Heart left ventricle (tissue), 16 donors: Measurements from ENCODE around the gene MIER2. TPM values are rescaled to one million over a fixed set of nuclear protein-coding genes. Genes with fewer than 3 reads are reported as not detected.

Experiments
- ATAC-seq, 4 donors: fragments of 200-7000 bp; cut with Tn5 transposase; one replicate each; pipeline ENCODE4 v1.9.1; 2020 to 2022; ENCODE audit warnings: moderate library complexity in 4 of 4, mild to moderate bottlenecking in 3 of 4, moderate number of reproducible peaks in 1 of 4
- DNase-seq, 5 donors: peaks; one replicate each; pipeline ENCODE4 v3.0.0-alpha.2; 2020
- H3K27ac ChIP-seq, 12 donors: fragments of 200-600 bp; sonication (generic) in 4 of 12; one replicate each; pipeline versions ENCODE4 v1.5.0 to v1.8.0; 2016 to 2022; ENCODE audit warnings: mild to moderate bottlenecking in 2 of 12
- H3K27me3 ChIP-seq, 9 donors: fragments of 200-600 bp; sonication (generic) in 2 of 9; one replicate each; pipeline versions ENCODE4 v1.5.1 to v1.8.0; 2016 to 2022; ENCODE audit warnings: mild to moderate bottlenecking in 3 of 9
- H3K36me3 ChIP-seq, 9 donors: fragments of 200-600 bp; sonication (generic) in 2 of 9; one replicate each; pipeline versions ENCODE4 v1.5.0 to v1.8.0; 2018 to 2022; ENCODE audit warnings: mild to moderate bottlenecking in 2 of 9
- H3K4me1 ChIP-seq, 12 donors: fragments of 200-600 bp; sonication (generic) in 4 of 12; one replicate each; pipeline versions ENCODE4 v1.5.0 to v1.8.0; 2016 to 2022; ENCODE audit warnings: mild to moderate bottlenecking in 3 of 12
- H3K4me3 ChIP-seq, 12 donors: fragments of 200-600 bp; sonication (generic) in 4 of 12; one replicate each; pipeline versions ENCODE4 v1.5.0 to v1.8.0; 2017 to 2022; ENCODE audit warnings: mild to moderate bottlenecking in 9 of 12, moderate library complexity in 4 of 12
- H3K9me3 ChIP-seq, 12 donors: fragments of 200-600 bp; sonication (generic) in 4 of 12; one replicate each; pipeline versions ENCODE4 v1.5.0 to v1.8.0; 2016 to 2022; ENCODE audit warnings: mild to moderate bottlenecking in 1 of 12
- POLR2A ChIP-seq, 2 donors: fragments of 450-650 bp; IDR thresholded peaks; one replicate each; pipeline ENCODE4 v1.6.1; 2017; ENCODE audit warnings: antibody characterized with exemption in 2 of 2, mild to moderate bottlenecking in 2 of 2, moderate library complexity in 2 of 2
- WGBS, 4 donors: extraction: QIAGEN DNeasy Blood & Tissue Kit in 2 of 4; methylation state at CpG; one replicate each; pipeline versions ENCODE4 v1.1.5 to v1.1.7; 2013 to 2018; 5-methylcytosine and 5-hydroxymethylcytosine counted together
- intact Hi-C, 10 donors: fragments of 100-400 bp; cut with DNase I; formaldehyde crosslinking; loops; one replicate each; pipeline versions ENCODE4 v1.11.1 to v1.14.2; 2022
- polyA plus RNA-seq, 2 donors: library from polyadenylated mRNA; stranded (reverse); fragments of 200-250 nt; gene quantifications; one replicate each; pipeline ENCODE4 v1.2.3, GENCODE V29; 2013
- total RNA-seq, 9 donors: library from RNA; depleted of rRNA in 2 of 9; stranded (reverse); fragments of >200 nt in 2 of 9; fragmentation: NEBNext Ultra II Directional in 3 of 9; extraction: Animal tissue kit (Norgen Biotek cat#: 25700) in 3 of 9; gene quantifications; one replicate each; pipeline versions ENCODE4 v1.1.0 to v1.2.4, GENCODE V29; 2016 to 2023
- TF ChIP-seq, protein P1 (sequence below), 12 donors: fragments of 200-600 bp; sonication (generic) in 4 of 12; IDR thresholded peaks; one replicate each; pipeline versions ENCODE4 v1.5.0 to v1.8.0; 2018 to 2022; ENCODE audit warnings: antibody characterized with exemption in 12 of 12, mild to moderate bottlenecking in 5 of 12
- donor health status: ischemic (EF 13 %, LVEDD 7.1; RV severe dilation, severe dysfunction).
- donor health status: healthy with polysubstance abuse.
- donor health status: DM: no; HTN: yes; CAD: no.
- donor health status: DM: no; HTN: no; CAD: no.
- donor health status: ischemic (EF 25% LVEDD 6.9; RV normal size, moderate dysfunction).
- donor health status: ischemic (EF 25% LVEDD 5.7; RV mildly dilated, moderate dysfunction).
- donor health status: healthy.
- donor health status: DM: yes; HTN: yes; CAD: no.
- donor health status: ischemic (EF 35%, LVEDD 5.7; RV mildly dilated, moderate dysfunction).
- donor health status: nonischemic (EF 11% LVEDD 7.7; RV severe dilation, severe dysfunction).
- donor health status: DM: yes; HTN: yes; CAD: no.
- donor health status: PGD.
- donor health status: ischemic (EF 29% LVEDD 5.4; RV normal size, mild dysfunction).
- donor health status: nonischemic (EF 23%, LVEDD 6.1; RV moderate dilation, normal function).

MIER2 gene
- total and polyA plus RNA-seq, 11 donors, result 15.7 to 30.3 (median 19.5) TPM

DNA sequence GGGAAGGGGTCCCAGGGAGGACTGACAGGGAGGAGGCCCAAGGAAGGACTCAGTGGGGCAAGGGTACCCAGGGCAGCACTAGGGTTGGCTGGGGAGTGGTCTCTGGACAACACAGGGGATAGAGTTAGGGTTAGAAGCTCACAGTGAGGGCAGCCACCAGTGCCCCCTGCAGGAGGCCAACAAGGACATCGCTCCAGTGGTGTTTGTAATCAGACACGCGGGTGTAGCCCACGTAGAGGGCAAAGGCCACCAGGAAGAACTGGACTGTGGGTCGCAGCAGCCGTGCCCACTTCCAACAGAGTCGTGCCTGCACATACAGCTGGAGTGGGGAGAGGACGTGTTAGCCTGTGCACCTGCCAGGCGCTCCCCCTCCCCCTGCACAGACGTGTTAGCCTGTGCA lies 62.6 kb downstream of the MIER2 start:
- intact Hi-C loops, result no loop called here
- DNase-seq, result no peak
- Histone ChIP-seq H3K4me1 (no peaks in the 10 kb centered on the region), H3K27ac (no peak overlapping the region), H3K27me3 (peaks cover 0 to 25% (median 9%) of the 10 kb centered on the region in 9 donors), H3K9me3 (no peaks in the 10 kb centered on the region), H3K36me3 (no peaks in the 10 kb centered on the region), H3K4me3 (no peak overlapping the region)
- WGBS, 4 donors, result 64 to 75% (median 74%) methylated on average over 6 to 10 of the region's 10 CpGs
- TF ChIP-seq, protein P1, sequence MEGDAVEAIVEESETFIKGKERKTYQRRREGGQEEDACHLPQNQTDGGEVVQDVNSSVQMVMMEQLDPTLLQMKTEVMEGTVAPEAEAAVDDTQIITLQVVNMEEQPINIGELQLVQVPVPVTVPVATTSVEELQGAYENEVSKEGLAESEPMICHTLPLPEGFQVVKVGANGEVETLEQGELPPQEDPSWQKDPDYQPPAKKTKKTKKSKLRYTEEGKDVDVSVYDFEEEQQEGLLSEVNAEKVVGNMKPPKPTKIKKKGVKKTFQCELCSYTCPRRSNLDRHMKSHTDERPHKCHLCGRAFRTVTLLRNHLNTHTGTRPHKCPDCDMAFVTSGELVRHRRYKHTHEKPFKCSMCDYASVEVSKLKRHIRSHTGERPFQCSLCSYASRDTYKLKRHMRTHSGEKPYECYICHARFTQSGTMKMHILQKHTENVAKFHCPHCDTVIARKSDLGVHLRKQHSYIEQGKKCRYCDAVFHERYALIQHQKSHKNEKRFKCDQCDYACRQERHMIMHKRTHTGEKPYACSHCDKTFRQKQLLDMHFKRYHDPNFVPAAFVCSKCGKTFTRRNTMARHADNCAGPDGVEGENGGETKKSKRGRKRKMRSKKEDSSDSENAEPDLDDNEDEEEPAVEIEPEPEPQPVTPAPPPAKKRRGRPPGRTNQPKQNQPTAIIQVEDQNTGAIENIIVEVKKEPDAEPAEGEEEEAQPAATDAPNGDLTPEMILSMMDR (IDR thresholded peaks at IDR 0.05), result no peak
- TF ChIP-seq POLR2A (IDR thresholded peaks at IDR 0.05), result no peak
- no peak for ATAC-seq

GRCh38 chr19:281156-281853 lies 63.3 kb downstream of the MIER2 start:
- no peak overlapping the region for H3K27ac ChIP-seq
- peak in 1 of 4 donors; percentile 20 for ATAC-seq
- no peaks in the 10 kb centered on the region for H3K9me3 ChIP-seq
- DNase-seq, result no peak
- no peaks in the 10 kb centered on the region for H3K36me3 ChIP-seq
- H3K27me3 ChIP-seq, result peaks cover 0 to 30% (median 11%) of the 10 kb centered on the region in 9 donors
- intact Hi-C loops, result no loop called here
- no peak overlapping the region for H3K4me3 ChIP-seq
- 71 to 82% (median 77%) methylated on average over 16 of the region's 16 CpGs for WGBS, 4 donors
- no peaks in the 10 kb centered on the region for H3K4me1 ChIP-seq
- TF ChIP-seq, protein P1 (IDR thresholded peaks at IDR 0.05), result no peak
- TF ChIP-seq POLR2A (IDR thresholded peaks at IDR 0.05), result no peak

- peaks cover 0 to 30% (median 11%) of the 10 kb centered on the region in 9 donors for H3K27me3 ChIP-seq
- no peak overlapping the region for H3K4me3 ChIP-seq
- TF ChIP-seq, protein P1 (IDR thresholded peaks at IDR 0.05), result no peak
- no peak for TF ChIP-seq POLR2A (IDR thresholded peaks at IDR 0.05)
- WGBS, 4 donors, result 53 to 85% (median 58%) methylated on average over 3 to 12 of the region's 12 CpGs
- H3K4me1 ChIP-seq, result no peaks in the 10 kb centered on the region
- intact Hi-C loops, result no loop called here
- DNase-seq (no peak), ATAC-seq (no peak)
- no peak overlapping the region for H3K27ac ChIP-seq
- H3K9me3 ChIP-seq, result no peaks in the 10 kb centered on the region
- H3K36me3 ChIP-seq, result no peaks in the 10 kb centered on the region
Measured at GRCh38 chr19:280541-281009, 64.0 kb downstream of the MIER2 start.

GRCh38 chr19:279656-280055 lies 64.9 kb downstream of the MIER2 start:
- H3K27me3 ChIP-seq, result peaks cover 0 to 34% (median 11%) of the 10 kb centered on the region in 9 donors
- 80 to 88% (median 85%) methylated on average over 9 to 10 of the region's 10 CpGs for WGBS, 4 donors
- no peak for ATAC-seq

More at GRCh38 chr19:279656-280055, 64.9 kb downstream of the MIER2 start:
- no peak for TF ChIP-seq POLR2A (IDR thresholded peaks at IDR 0.05)
- TF ChIP-seq, protein P1 (IDR thresholded peaks at IDR 0.05), result no peak
- Histone ChIP-seq H3K9me3 (no peaks in the 10 kb centered on the region), H3K4me3 (no peak overlapping the region), H3K4me1 (no peaks in the 10 kb centered on the region), H3K27ac (no peak overlapping the region), H3K36me3 (no peaks in the 10 kb centered on the region)
- intact Hi-C loops, result no loop called here
- DNase-seq, result no peak
